ELR (cell line): ENCODE measurements around the gene OXA1L.
A peak's percentile ranks its signal among the peaks of the same experiment; 100 is the strongest.
"Not testable (repeated sequence)": the region's sequence is repeated elsewhere in the genome, so short reads cannot be mapped to it uniquely, and the experiment has no call there.

ENCODE experiments used
- DNase-seq: peaks from one replicate; pipeline ENCODE4 v3.0.0-alpha.2; 2015; ENCODE audit warnings: low read depth

OXA1L gene

DNA sequence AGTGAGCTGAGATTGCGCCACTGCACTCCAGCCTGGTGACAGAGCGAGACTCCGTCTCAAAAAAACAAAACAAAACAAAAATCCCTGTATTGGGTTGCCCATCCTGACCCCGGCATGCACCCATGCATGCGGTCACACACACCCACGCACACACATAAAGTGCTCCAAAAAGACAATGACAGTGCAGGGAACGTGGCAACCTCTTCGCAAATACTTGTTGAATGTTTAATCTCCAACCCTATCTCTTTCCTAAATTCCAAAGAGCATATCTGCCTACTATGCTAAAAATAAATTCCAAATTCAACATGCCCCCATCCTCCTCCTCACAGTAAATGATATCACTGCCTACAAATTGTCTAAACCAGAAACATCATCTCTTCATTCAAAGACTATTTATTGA, 35.2 kb downstream of the OXA1L start:
- no peak for DNase-seq

- DNase-seq = peak; percentile 26
Measured at GRCh38 chr14:22802860-22803686, 36.6 kb downstream of the OXA1L start.

DNA sequence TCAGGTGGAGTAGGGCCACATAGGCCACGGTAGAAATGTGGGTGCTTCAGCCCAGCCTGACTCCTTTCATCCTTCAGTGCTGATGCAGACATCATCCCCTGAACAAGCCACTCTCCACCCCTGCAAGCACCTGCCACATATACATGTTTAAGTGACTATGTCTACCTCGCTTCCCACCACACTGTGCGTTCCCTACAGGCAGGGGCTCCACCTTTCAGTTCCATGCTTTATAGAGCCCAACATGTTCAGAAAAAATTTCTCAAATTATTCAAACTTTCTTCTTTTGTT, 37.1 kb downstream of the OXA1L start:
- no peak for DNase-seq

GRCh38 chr14:22805235-22805634, 38.7 kb downstream of the OXA1L start:
- not testable (repeated sequence) for DNase-seq

GRCh38 chr14:22807432-22808087, 41.1 kb downstream of the OXA1L start:
- no peak for DNase-seq

- no peak for DNase-seq
Measured at GRCh38 chr14:22808388-22809209, 42.1 kb downstream of the OXA1L start.

DNA sequence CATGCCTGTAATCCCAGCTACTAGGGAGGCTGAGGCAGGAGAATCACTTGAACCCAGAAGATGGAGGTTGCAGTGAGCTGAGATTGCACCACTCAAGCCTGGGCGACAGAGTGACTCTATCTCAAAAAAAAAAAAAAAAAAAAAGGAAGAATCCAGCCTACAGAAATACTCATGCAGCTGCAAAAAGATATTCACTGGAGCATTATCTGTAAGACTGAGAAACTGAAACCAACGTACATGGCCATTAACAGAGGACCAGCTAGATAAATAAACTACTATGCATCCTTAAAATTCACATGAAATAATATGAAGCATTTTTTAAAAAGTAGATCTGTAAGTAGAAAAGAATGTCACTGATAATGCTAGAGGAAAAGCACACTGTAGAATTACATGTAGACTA, 45.2 kb downstream of the OXA1L start:
- DNase-seq = no peak

- no peak for DNase-seq
Measured at GRCh38 chr14:22812744-22813143, 46.3 kb downstream of the OXA1L start.

DNA sequence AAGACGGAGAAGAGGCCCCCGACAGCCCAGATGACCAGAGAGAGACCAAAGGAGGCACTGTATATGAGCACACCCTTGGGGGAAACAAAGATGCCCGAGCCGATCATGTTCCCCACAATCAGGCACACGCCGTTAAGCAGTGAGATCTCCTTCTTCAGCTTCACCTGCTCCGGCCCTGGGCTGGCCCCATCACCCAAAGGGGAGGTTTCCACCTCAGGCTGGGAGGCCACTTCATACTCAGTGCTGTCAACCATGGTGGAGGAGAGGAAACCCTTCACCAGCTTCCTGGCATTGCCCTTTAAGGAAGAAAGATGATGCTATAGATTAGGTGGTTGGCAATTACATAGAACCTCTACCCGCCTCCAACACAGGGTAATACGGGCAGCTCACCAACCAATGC, 46.7 kb downstream of the OXA1L start:
- no peak for DNase-seq

DNA sequence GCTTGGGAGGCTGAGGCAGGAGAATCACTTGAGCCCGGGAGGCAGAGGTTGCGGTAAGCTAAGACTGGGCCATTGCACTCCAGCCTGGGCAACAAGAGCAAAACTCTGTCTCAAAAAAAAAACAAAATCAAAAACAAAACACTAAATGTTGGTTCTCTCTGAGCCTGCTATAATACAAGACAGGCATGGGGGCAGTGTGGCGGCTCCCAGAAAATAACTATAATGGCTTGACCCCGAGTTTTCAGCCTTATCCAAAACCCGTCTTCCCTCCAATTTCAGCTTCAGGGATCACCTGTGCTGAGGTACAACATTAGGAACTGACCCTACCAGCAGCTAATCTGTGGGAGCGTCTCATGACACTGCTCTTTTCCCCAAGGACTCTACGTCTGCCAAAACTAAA, 47.9 kb downstream of the OXA1L start:
- DNase-seq = no peak

DNA sequence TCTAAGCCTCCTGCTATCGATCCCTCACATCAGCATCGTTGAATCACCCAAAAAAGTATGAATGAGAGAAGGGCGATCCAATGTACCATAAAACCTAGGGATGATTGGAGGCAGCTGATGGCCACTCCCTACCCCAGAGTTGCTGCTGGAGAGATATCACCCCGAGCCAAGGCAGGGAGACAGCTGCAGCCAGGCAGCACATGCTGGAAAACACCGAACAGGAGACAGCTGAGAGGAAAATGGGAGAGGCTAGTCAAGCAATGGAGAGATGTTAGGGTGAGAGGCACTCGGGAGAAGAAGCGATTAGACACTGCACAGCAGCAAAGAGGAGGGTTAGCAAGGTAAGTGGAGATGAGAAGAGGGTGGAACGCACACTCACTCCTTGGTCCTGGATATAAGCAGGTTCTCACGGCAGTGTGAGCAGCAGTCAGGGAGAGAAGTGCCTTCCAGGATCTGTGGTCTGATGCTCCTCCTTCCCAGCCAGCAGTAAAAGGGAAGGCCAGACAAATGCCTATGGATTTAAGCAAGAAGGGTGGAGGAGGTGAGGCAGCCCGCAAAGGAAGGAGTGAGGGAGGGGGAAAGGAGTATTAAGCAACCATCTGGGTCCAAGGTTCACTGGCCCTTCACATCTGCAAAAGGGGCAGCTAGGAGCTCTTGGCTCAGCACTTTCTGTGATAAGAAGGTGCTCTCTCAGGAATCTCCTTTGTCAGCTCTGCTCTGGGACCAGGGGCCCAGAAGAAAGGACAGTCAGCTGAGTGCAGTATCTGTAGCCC, 48.6 kb downstream of the OXA1L start, which contains the start of gene SLC7A7:
Gene SLC7A7 (minus strand): TSS at position 495 of the 773 bp plus-strand sequence. CDS start 2,037 bp downstream, outside the sequence.
- no peak for DNase-seq

GRCh38 chr14:22819151-22819988, 52.9 kb downstream of the OXA1L start:
- peak; percentile 54 for DNase-seq

- peak; percentile 72 for DNase-seq
Measured at GRCh38 chr14:22820731-22821130, 54.2 kb downstream of the OXA1L start.

- DNase-seq = no peak
Measured at GRCh38 chr14:22821193-22822015, 54.9 kb downstream of the OXA1L start.

GRCh38 chr14:22822016-22822570, 55.6 kb downstream of the OXA1L start:
- no peak for DNase-seq
